ENCODE measurements around the gene PTPN3. TPM values are rescaled to one million over a fixed set of nuclear protein-coding genes. Genes with fewer than 3 reads are reported as not detected.

The PTPN3 gene
- total and polyA plus RNA-seq, 2 donors (not counting 1 experiment from before 2014, with no cell fraction given) = not detected

DNA sequence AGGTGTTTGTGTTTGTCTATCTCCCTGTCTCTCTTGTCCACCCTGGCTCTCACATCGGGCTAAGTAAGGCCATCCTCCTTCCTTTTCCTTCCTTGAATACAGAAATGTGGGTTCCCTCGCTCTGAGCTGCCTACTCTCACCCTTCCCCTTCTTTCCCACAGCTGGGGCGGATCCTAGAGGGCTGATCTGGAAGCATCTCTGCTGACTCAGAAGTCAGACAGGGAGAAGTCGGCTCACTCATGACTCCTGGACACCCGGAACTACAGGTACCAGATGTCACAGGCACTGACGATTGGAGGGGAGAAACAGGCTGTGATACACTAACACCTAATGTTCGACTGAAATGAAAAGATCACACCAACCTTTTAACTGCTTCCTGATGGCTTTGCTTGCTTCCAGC lies 41.3 kb downstream of the PTPN3 start:
- TF ChIP-seq, protein P1, sequence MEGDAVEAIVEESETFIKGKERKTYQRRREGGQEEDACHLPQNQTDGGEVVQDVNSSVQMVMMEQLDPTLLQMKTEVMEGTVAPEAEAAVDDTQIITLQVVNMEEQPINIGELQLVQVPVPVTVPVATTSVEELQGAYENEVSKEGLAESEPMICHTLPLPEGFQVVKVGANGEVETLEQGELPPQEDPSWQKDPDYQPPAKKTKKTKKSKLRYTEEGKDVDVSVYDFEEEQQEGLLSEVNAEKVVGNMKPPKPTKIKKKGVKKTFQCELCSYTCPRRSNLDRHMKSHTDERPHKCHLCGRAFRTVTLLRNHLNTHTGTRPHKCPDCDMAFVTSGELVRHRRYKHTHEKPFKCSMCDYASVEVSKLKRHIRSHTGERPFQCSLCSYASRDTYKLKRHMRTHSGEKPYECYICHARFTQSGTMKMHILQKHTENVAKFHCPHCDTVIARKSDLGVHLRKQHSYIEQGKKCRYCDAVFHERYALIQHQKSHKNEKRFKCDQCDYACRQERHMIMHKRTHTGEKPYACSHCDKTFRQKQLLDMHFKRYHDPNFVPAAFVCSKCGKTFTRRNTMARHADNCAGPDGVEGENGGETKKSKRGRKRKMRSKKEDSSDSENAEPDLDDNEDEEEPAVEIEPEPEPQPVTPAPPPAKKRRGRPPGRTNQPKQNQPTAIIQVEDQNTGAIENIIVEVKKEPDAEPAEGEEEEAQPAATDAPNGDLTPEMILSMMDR (IDR thresholded peaks at IDR 0.05) = no peak
- no peak for TF ChIP-seq EZH2 (IDR thresholded peaks at IDR 0.05; ENCODE audit: borderline replicate concordance, insufficient read depth, low read depth, low read length, poor library complexity, severe bottlenecking)
- ChIA-PET POLR2A (no interaction called here), CTCF (interaction anchor here (0.9 kb wide), 1 partner anchor 11 kb away, joined by 3 read pairs; no protein-coding TSS in a partner anchor)
- Mint-ChIP-seq H3K4me1 (no peaks in the 10 kb centered on the region), H3K27me3 (peaks cover 32% of the 10 kb centered on the region), H3K27ac (no peak overlapping the region), H3K9me3 (ENCODE audit: insufficient read depth) (no peaks in the 10 kb centered on the region), H3K4me3 (no peak overlapping the region)
- Histone ChIP-seq H3K4me3 (ENCODE audit: control extremely low read depth in 1 of 5, extremely low read depth in 1 of 5, insufficient read depth in 1 of 5, low read depth in 2 of 5, low read length in 4 of 5) (no peak overlapping the region), H3K4me1 (ENCODE audit: control insufficient read depth in 2 of 2, insufficient read depth in 2 of 2, low read length in 2 of 2) (no peaks in the 10 kb centered on the region), H3K27ac (ENCODE audit: low read length in 2 of 2) (no peak overlapping the region), H3K27me3 (replicated peaks in 1 of 4; ENCODE audit: control extremely low read depth in 1 of 4, control insufficient read depth in 3 of 4, insufficient read depth in 4 of 4, low read length in 3 of 4) (peaks cover 0 to 6% (median 0%) of the 10 kb centered on the region in 4 experiments), H3K36me3 (replicated peaks in 1 of 2; ENCODE audit: control extremely low read depth in 1 of 2, control insufficient read depth in 1 of 2, extremely low read depth in 1 of 2, insufficient read depth in 2 of 2, low read length in 1 of 2) (no peaks in the 10 kb centered on the region), H3K9ac (ENCODE audit: low read length) (no peak overlapping the region), H3K4me2 (replicated peaks; ENCODE audit: low read depth, low read length, poor library complexity, severe bottlenecking) (no peak overlapping the region), H2AFZ (ENCODE audit: insufficient read depth, low read depth, low read length, poor library complexity, severe bottlenecking) (no peak overlapping the region), H3K9me3 (ENCODE audit: control extremely low read depth in 1 of 3, control insufficient read depth in 2 of 3, insufficient read depth in 1 of 3, low read length in 2 of 3) (no peaks in the 10 kb centered on the region), H3K79me2 (ENCODE audit: control insufficient read depth, insufficient read depth, low read length) (no peaks in the 10 kb centered on the region), H4K20me1 (ENCODE audit: control insufficient read depth, insufficient read depth, low read length, poor library complexity, severe bottlenecking) (no peaks in the 10 kb centered on the region)
- intact Hi-C loops (cut with micrococcal nuclease) = no loop called here
- whole genome bisulfite sequencing (ENCODE audit: insufficient coverage) = 94% methylated on average over 6 of the region's 7 CpGs
- no peak for DNase-seq
- ATAC-seq (ENCODE audit: low read depth) = no peak

DNA sequence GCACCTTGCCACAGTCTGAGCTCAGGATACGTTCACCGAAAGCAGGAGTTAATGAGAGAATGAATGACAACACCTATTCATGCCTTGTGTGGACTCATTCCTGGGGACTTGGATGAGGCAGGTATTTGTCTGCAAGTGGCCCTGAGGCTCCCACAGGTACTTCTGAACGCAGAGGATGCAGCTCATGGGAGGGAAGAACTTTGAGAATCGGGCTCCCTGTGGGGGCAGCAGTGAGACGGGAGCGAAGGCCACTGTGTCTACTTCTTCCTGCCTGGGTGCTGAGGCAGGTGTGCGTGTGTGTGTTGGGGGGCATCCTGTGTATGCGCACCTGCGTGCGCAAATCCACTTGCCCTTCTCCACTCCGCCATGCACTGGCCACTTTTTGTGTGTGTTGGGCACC lies 42.2 kb downstream of the PTPN3 start:
- H3K36me3 ChIP-seq (replicated peaks in 1 of 2; ENCODE audit: control extremely low read depth in 1 of 2, control insufficient read depth in 1 of 2, extremely low read depth in 1 of 2, insufficient read depth in 2 of 2, low read length in 1 of 2) = no peaks in the 10 kb centered on the region
- H3K4me1 ChIP-seq (ENCODE audit: control insufficient read depth in 2 of 2, insufficient read depth in 2 of 2, low read length in 2 of 2) = no peaks in the 10 kb centered on the region
- no peak overlapping the region for H3K4me3 Mint-ChIP-seq
- H4K20me1 ChIP-seq (ENCODE audit: control insufficient read depth, insufficient read depth, low read length, poor library complexity, severe bottlenecking) = no peaks in the 10 kb centered on the region
- intact Hi-C loops (cut with micrococcal nuclease) = no loop called here
- no peak overlapping the region for H3K9ac ChIP-seq (ENCODE audit: low read length)
- H3K27me3 ChIP-seq (replicated peaks in 1 of 4; ENCODE audit: control extremely low read depth in 1 of 4, control insufficient read depth in 3 of 4, insufficient read depth in 4 of 4, low read length in 3 of 4) = peaks cover 0 to 6% (median 0%) of the 10 kb centered on the region in 4 experiments
- H2AFZ ChIP-seq (ENCODE audit: insufficient read depth, low read depth, low read length, poor library complexity, severe bottlenecking) = no peak overlapping the region
- DNase-seq (no peak), ATAC-seq (ENCODE audit: low read depth) (no peak)
- CTCF ChIA-PET = no interaction called here
- H3K27me3 Mint-ChIP-seq = peaks cover 38% of the 10 kb centered on the region
- H3K4me3 ChIP-seq (ENCODE audit: control extremely low read depth in 1 of 5, extremely low read depth in 1 of 5, insufficient read depth in 1 of 5, low read depth in 2 of 5, low read length in 4 of 5) = no peak overlapping the region
- TF ChIP-seq EZH2 (IDR thresholded peaks at IDR 0.05; ENCODE audit: borderline replicate concordance, insufficient read depth, low read depth, low read length, poor library complexity, severe bottlenecking) = no peak
- TF ChIP-seq, protein P1 (IDR thresholded peaks at IDR 0.05) = no peak
- no peaks in the 10 kb centered on the region for H3K9me3 ChIP-seq (ENCODE audit: control extremely low read depth in 1 of 3, control insufficient read depth in 2 of 3, insufficient read depth in 1 of 3, low read length in 2 of 3)
- H3K27ac ChIP-seq (ENCODE audit: low read length in 2 of 2) = no peak overlapping the region
- H3K4me2 ChIP-seq (replicated peaks; ENCODE audit: low read depth, low read length, poor library complexity, severe bottlenecking) = no peak overlapping the region
- POLR2A ChIA-PET = no interaction called here
- no peaks in the 10 kb centered on the region for H3K9me3 Mint-ChIP-seq (ENCODE audit: insufficient read depth)
- H3K79me2 ChIP-seq (ENCODE audit: control insufficient read depth, insufficient read depth, low read length) = no peaks in the 10 kb centered on the region
- H3K4me1 Mint-ChIP-seq = no peaks in the 10 kb centered on the region
- 50% methylated on average over 7 of the region's 11 CpGs for WGBS (ENCODE audit: insufficient coverage)
- no peak overlapping the region for H3K27ac Mint-ChIP-seq

Data from B cell (primary cell).